HepG2 (cell line): ENCODE results near the gene ZNF185.

Experiments used
- MEIS1 ChIP-seq: sonication (generic); formaldehyde crosslinking; IDR thresholded peaks from 2 replicates; pipeline ENCODE4 v1.9.0; 2021; ENCODE audit warnings: mild to moderate bottlenecking, missing genetic modification reagents, moderate library complexity, borderline replicate concordance
- POLR2AphosphoS5 ChIP-seq: IDR thresholded peaks from 2 replicates; pipeline ENCODE4 v1.6.1; 2012; ENCODE audit warnings: low read depth, low read length
- TAF1 ChIP-seq: sonication (generic); formaldehyde crosslinking; IDR thresholded peaks from 2 replicates; pipeline ENCODE4 v1.4.0; 2020; ENCODE audit warnings: missing genetic modification reagents
- TF ChIP-seq, protein P1 (sequence below): sonication (generic); formaldehyde crosslinking; IDR thresholded peaks from 2 replicates; pipeline ENCODE4 v1.5.0; 2020; ENCODE audit warnings: mild to moderate bottlenecking, missing genetic modification reagents, moderate library complexity

DNA sequence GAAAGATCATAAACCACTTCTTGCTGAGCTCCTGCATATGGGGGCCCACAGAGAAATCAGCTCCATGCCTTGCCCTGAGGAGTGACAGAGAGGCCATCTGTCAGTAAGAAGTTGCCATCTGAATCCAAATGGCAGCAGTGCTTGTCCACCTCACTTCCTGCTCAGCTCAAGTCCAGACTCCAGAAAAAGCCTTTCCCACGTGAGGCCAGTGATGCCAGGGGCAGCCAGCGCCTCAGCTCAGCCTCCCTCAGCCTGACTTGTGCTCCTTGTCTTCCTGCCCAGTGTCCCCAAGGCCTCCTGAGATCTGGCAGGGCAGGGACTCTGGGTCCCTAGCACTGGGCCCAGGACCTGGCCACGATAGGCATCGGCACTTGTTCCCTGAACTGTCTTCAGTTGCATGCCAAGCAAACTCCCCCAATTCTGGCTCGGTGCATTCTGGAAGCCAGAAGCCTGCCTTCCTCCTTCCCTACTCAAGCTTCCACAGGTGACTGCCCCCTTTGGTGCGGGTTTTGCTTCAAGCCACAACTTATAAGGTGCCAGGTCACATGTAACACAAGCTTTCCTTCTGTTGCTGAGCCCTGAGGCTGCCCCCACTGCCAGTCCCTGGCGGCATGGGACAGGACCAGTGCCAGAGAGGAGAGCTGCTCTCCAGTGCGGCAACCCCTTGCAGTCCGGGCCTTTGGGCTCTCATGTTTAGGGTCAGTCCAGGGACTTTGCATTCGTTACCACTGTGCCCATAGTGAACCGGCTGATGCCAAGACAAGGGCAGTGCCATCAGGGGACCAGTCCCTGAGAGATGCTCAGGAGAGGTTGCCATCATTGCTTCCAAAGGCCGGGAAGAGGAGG is 2.2 kb downstream of the ZNF185 start:
- TF ChIP-seq TAF1 (CRISPR knock-in tag) (no peak), MEIS1 (no peak), POLR2AphosphoS5 (no peak)
- TF ChIP-seq, protein P1, sequence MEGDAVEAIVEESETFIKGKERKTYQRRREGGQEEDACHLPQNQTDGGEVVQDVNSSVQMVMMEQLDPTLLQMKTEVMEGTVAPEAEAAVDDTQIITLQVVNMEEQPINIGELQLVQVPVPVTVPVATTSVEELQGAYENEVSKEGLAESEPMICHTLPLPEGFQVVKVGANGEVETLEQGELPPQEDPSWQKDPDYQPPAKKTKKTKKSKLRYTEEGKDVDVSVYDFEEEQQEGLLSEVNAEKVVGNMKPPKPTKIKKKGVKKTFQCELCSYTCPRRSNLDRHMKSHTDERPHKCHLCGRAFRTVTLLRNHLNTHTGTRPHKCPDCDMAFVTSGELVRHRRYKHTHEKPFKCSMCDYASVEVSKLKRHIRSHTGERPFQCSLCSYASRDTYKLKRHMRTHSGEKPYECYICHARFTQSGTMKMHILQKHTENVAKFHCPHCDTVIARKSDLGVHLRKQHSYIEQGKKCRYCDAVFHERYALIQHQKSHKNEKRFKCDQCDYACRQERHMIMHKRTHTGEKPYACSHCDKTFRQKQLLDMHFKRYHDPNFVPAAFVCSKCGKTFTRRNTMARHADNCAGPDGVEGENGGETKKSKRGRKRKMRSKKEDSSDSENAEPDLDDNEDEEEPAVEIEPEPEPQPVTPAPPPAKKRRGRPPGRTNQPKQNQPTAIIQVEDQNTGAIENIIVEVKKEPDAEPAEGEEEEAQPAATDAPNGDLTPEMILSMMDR (CRISPR knock-in tag) = no peak
